B cell (primary cell): ENCODE results near the gene PREP. TPM values are rescaled to one million over a fixed set of nuclear protein-coding genes. Genes with fewer than 3 reads are reported as not detected.

Source experiments
- ATAC-seq: fragments of 200-7000 bp; cut with Tn5 transposase; one replicate; pipeline ENCODE4 v1.10.0; 2021; ENCODE audit warnings: low read depth, mild to moderate bottlenecking, moderate number of reproducible peaks, moderate library complexity
- CTCF ChIA-PET: fragments of 350-600 bp; sonication (Branson Sonifier 250); formaldehyde crosslinking; loops from one replicate; lab custom pipeline; 2021; ENCODE audit warnings: antibody characterized with exemption, inconsistent platforms; lab: Charles Lee
- POLR2A ChIA-PET: fragments of 350-600 bp; sonication (Branson Sonifier 250); formaldehyde crosslinking; loops from one replicate; lab custom pipeline; 2021; ENCODE audit warnings: antibody characterized with exemption; lab: Charles Lee
- DNase-seq: peaks from one replicate; pipeline ENCODE4 v3.0.0; 2013
- H2AFZ ChIP-seq: 2 replicates; pipeline ENCODE4 v1.6.1; 2012; ENCODE audit warnings: mild to moderate bottlenecking, low read depth, low read length; ENCODE audit not compliant: insufficient read depth, poor library complexity, severe bottlenecking
- H3K27ac ChIP-seq, 2 donors: 1 replicate in 1 of 2; 2 replicates in 1 of 2; pipeline ENCODE4 v1.5.1; 2012 to 2013; ENCODE audit warnings: low read length in 2 of 2, mild to moderate bottlenecking in 2 of 2, moderate library complexity in 1 of 2
- H3K27me3 ChIP-seq, 4 experiments: fragments of 200-600 bp in 1 of 4; sonication (generic) in 1 of 4; replicated peaks in 1 of 4; 1 replicate in 2 of 4; 2 replicates in 2 of 4; pipeline versions ENCODE4 v1.6.1 to v1.7.0; 2013 to 2016; ENCODE audit warnings: low read length in 3 of 4, mild to moderate bottlenecking in 2 of 4, mixed read lengths in 1 of 4, moderate library complexity in 1 of 4; ENCODE audit not compliant: insufficient read depth in 4 of 4, control insufficient read depth in 3 of 4; ENCODE audit errors: control extremely low read depth in 1 of 4
- H3K36me3 ChIP-seq, 2 experiments: replicated peaks in 1 of 2; 1 replicate in 1 of 2; 2 replicates in 1 of 2; pipeline versions ENCODE4 v1.6.1 to v1.7.1; 2013; ENCODE audit warnings: low read length in 1 of 2; ENCODE audit not compliant: insufficient read depth in 2 of 2, control insufficient read depth in 1 of 2; ENCODE audit errors: control extremely low read depth in 1 of 2, extremely low read depth in 1 of 2
- H3K4me1 ChIP-seq, 2 donors: fragments of 200-600 bp in 1 of 2; sonication (generic) in 1 of 2; 1 replicate in 1 of 2; 2 replicates in 1 of 2; pipeline versions ENCODE4 v1.5.1 to v1.6.1; 2013 to 2017; ENCODE audit warnings: low read length in 2 of 2; ENCODE audit not compliant: control insufficient read depth in 2 of 2, insufficient read depth in 2 of 2
- H3K4me2 ChIP-seq: replicated peaks from 2 replicates; pipeline ENCODE3; 2012; ENCODE audit warnings: mild to moderate bottlenecking, low read depth, low read length; ENCODE audit not compliant: poor library complexity, severe bottlenecking
- H3K4me3 ChIP-seq, 5 experiments: fragments of 200-600 bp in 1 of 5; sonication (generic) in 1 of 5; 1 replicate in 3 of 5; 2 replicates in 2 of 5; pipeline versions ENCODE4 v1.5.1 to v1.7.0; 2011 to 2016; ENCODE audit warnings: low read length in 4 of 5, mild to moderate bottlenecking in 4 of 5, low read depth in 2 of 5, control low read depth in 1 of 5, moderate library complexity in 1 of 5; ENCODE audit not compliant: insufficient read depth in 1 of 5; ENCODE audit errors: control extremely low read depth in 1 of 5, extremely low read depth in 1 of 5
- H3K79me2 ChIP-seq: fragments of 200-600 bp; sonication (generic); one replicate; pipeline ENCODE4 v1.6.0; 2016; ENCODE audit warnings: low read length; ENCODE audit not compliant: control insufficient read depth, insufficient read depth
- H3K9ac ChIP-seq: fragments of 200-600 bp; sonication (generic); 2 replicates; pipeline ENCODE4 v1.6.1; 2017; ENCODE audit warnings: mild to moderate bottlenecking, low read length, moderate library complexity
- H3K9me3 ChIP-seq, 3 donors: one replicate each; pipeline versions ENCODE4 v1.6.1 to v1.7.1; 2013; ENCODE audit warnings: low read length in 2 of 3; ENCODE audit not compliant: control insufficient read depth in 2 of 3, insufficient read depth in 1 of 3; ENCODE audit errors: control extremely low read depth in 1 of 3
- H4K20me1 ChIP-seq: 2 replicates; pipeline ENCODE4 v1.6.0; 2012; ENCODE audit warnings: mild to moderate bottlenecking, low read length; ENCODE audit not compliant: insufficient read depth, control insufficient read depth, poor library complexity, severe bottlenecking
- H3K27ac Mint-ChIP-seq: one replicate; pipeline ENCODE4 v1.8.0; 2021; ENCODE audit warnings: mixed read lengths
- H3K27me3 Mint-ChIP-seq: one replicate; pipeline ENCODE4 v1.8.0; 2021; ENCODE audit warnings: mixed read lengths
- H3K4me1 Mint-ChIP-seq: one replicate; pipeline ENCODE4 v1.8.0; 2021; ENCODE audit warnings: mixed read lengths
- H3K4me3 Mint-ChIP-seq: one replicate; pipeline ENCODE4 v1.8.0; 2021; ENCODE audit warnings: mixed read lengths
- H3K9me3 Mint-ChIP-seq: one replicate; pipeline ENCODE4 v1.8.0; 2022; ENCODE audit warnings: mixed read lengths; ENCODE audit not compliant: insufficient read depth
- EZH2 ChIP-seq: IDR thresholded peaks from 2 replicates; pipeline ENCODE4 v1.6.1; 2012; ENCODE audit warnings: borderline replicate concordance, low read depth, mild to moderate bottlenecking, moderate library complexity, low read length; ENCODE audit not compliant: insufficient read depth, poor library complexity, severe bottlenecking
- WGBS: methylation state at CpG from one replicate; pipeline ENCODE4 v1.1.5; 2013; ENCODE audit warnings: missing lambda C conversion rate; ENCODE audit not compliant: insufficient coverage; 5-methylcytosine and 5-hydroxymethylcytosine counted together
- intact Hi-C: fragments of 100-400 bp; cut with micrococcal nuclease; formaldehyde crosslinking; loops from one replicate; pipeline ENCODE4 v1.10.0; 2022
- polyA plus RNA-seq: library from polyadenylated mRNA; depleted of rRNA; stranded (reverse); fragments of >200 nt; gene quantifications from 2 replicates; pipeline ENCODE4 v1.2.3, GENCODE V29; 2012
- total RNA-seq, 2 donors: library from RNA; stranded (reverse); fragments of 120-200 nt in 1 of 2; gene quantifications; 1 replicate in 1 of 2; 2 replicates in 1 of 2; pipeline versions ENCODE4 v1.2.3 to v1.2.4, GENCODE V29; 2013 to 2022
- TF ChIP-seq, protein P1 (sequence below): fragments of 200-600 bp; IDR thresholded peaks from one replicate; pipeline ENCODE4 v1.8.0; 2022; ENCODE audit warnings: antibody characterized with exemption, mild to moderate bottlenecking

PREP gene
- total and polyA plus RNA-seq, 2 donors (not counting 1 experiment from before 2014, with no cell fraction given) = 12.2 to 27.0 TPM

DNA sequence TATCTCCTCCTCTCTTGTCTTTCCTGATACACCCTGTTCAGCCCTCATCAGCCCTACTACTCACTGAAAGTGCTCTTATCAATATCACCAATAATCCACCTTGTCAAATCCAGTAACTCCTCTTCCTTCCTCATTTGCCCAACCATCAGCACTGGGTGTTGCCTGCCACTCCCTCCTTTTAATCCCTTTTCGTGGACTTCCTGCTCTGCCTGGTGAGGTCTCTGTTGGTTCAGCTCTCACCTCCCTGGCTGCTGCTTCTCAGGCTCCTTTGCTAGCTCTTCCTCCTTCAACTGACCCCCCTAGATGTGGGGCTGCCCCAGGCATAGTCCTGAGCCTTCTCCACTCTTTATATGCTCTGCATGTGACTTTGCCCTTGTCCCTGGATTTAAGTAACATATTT is 92.5 kb downstream of the PREP start:
- Histone ChIP-seq H3K36me3 (peaks cover 0 to 11% of the 10 kb centered on the region in 2 experiments), H2AFZ (no peak overlapping the region), H3K27me3 (no peaks in the 10 kb centered on the region), H3K4me1 (no peaks in the 10 kb centered on the region), H3K9ac (no peak overlapping the region), H3K27ac (no peak overlapping the region), H3K9me3 (no peaks in the 10 kb centered on the region), H3K4me2 (no peak overlapping the region), H3K79me2 (no peaks in the 10 kb centered on the region), H4K20me1 (no peaks in the 10 kb centered on the region), H3K4me3 (no peak overlapping the region)
- DNase-seq (no peak), ATAC-seq (no peak)
- 70% methylated on average over 1 of the region's 1 CpG for WGBS
- no peak for TF ChIP-seq EZH2
- TF ChIP-seq, protein P1, sequence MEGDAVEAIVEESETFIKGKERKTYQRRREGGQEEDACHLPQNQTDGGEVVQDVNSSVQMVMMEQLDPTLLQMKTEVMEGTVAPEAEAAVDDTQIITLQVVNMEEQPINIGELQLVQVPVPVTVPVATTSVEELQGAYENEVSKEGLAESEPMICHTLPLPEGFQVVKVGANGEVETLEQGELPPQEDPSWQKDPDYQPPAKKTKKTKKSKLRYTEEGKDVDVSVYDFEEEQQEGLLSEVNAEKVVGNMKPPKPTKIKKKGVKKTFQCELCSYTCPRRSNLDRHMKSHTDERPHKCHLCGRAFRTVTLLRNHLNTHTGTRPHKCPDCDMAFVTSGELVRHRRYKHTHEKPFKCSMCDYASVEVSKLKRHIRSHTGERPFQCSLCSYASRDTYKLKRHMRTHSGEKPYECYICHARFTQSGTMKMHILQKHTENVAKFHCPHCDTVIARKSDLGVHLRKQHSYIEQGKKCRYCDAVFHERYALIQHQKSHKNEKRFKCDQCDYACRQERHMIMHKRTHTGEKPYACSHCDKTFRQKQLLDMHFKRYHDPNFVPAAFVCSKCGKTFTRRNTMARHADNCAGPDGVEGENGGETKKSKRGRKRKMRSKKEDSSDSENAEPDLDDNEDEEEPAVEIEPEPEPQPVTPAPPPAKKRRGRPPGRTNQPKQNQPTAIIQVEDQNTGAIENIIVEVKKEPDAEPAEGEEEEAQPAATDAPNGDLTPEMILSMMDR = no peak
- ChIA-PET CTCF (no interaction called here), POLR2A (no interaction called here)
- Mint-ChIP-seq H3K4me1 (no peaks in the 10 kb centered on the region), H3K27ac (no peak overlapping the region), H3K4me3 (no peak overlapping the region), H3K27me3 (no peaks in the 10 kb centered on the region), H3K9me3 (no peaks in the 10 kb centered on the region)
- intact Hi-C loops = no loop called here

DNA sequence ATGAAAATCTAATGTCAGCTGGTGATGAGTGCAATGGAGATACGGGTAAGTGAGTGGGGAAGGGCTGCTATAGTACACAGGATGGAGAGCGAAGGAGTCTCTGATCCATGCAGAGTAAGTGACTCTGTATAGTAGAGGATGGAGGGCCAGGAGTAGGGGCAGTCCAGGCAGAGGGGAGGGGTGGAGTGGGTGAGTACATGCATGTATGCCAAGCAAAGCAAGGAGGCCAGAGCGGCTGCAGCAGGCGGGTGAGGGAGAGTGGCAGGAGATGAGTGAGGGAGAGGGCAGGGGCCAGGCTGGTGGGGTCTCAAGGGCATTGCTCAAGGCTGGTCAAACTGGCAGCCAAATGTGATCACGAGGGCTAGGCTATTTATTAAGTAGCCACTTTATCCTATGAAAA is 94.0 kb downstream of the PREP start:
- no peak for TF ChIP-seq EZH2
- TF ChIP-seq, protein P1 = no peak
- Histone ChIP-seq H2AFZ (no peak overlapping the region), H3K9me3 (no peaks in the 10 kb centered on the region), H3K4me3 (no peak overlapping the region), H3K36me3 (peaks cover 0 to 10% of the 10 kb centered on the region in 2 experiments), H3K27ac (no peak overlapping the region), H3K4me1 (no peaks in the 10 kb centered on the region), H3K27me3 (no peaks in the 10 kb centered on the region), H3K9ac (no peak overlapping the region), H3K4me2 (no peak overlapping the region), H4K20me1 (no peaks in the 10 kb centered on the region), H3K79me2 (no peaks in the 10 kb centered on the region)
- 100% methylated on average over 5 of the region's 5 CpGs for WGBS
- H3K27me3 Mint-ChIP-seq = no peaks in the 10 kb centered on the region
- CTCF ChIA-PET = no interaction called here
- POLR2A ChIA-PET = no interaction called here
- H3K4me1 Mint-ChIP-seq = no peaks in the 10 kb centered on the region
- H3K4me3 Mint-ChIP-seq = no peak overlapping the region
- no peak overlapping the region for H3K27ac Mint-ChIP-seq
- intact Hi-C loops = no loop called here
- H3K9me3 Mint-ChIP-seq = no peaks in the 10 kb centered on the region
- ATAC-seq (no peak), DNase-seq (no peak)
